Transverse colon (tissue), 4 donors: Measurements from ENCODE around the gene SSBP2. TPM values are rescaled to one million over a fixed set of nuclear protein-coding genes. Genes with fewer than 3 reads are reported as not detected.

Experiments used
- DNase-seq: peaks from one replicate; pipeline ENCODE4 v3.0.0-alpha.2; 2019
- H3K27ac ChIP-seq, 4 donors: fragments of 200-600 bp; sonication (generic); 2 replicates each; pipeline ENCODE4 v1.5.1; 2016 to 2018; ENCODE audit warnings: inconsistent platforms in 4 of 4
- H3K27me3 ChIP-seq: fragments of 200-600 bp; sonication (generic); 2 replicates; pipeline ENCODE4 v1.5.1; 2017; ENCODE audit warnings: inconsistent platforms
- H3K36me3 ChIP-seq, 4 donors: fragments of 200-600 bp; sonication (generic); 2 replicates each; pipeline ENCODE4 v1.5.1; 2017 to 2019; ENCODE audit warnings: inconsistent platforms in 4 of 4
- H3K4me1 ChIP-seq, 4 donors: fragments of 200-600 bp; sonication (generic); 2 replicates each; pipeline ENCODE4 v1.5.1; 2017 to 2020; ENCODE audit warnings: inconsistent platforms in 4 of 4
- H3K4me3 ChIP-seq, 4 donors: fragments of 200-600 bp; sonication (generic); 1 replicate in 1 of 4; 2 replicates in 3 of 4; pipeline versions ENCODE4 v1.5.1 to v1.6.1; 2017 to 2019; ENCODE audit warnings: inconsistent platforms in 4 of 4
- H3K9me3 ChIP-seq, 2 donors: fragments of 200-600 bp; sonication (generic); 2 replicates each; pipeline ENCODE4 v1.5.1; 2017 to 2019; ENCODE audit warnings: inconsistent platforms in 2 of 2
- EP300 ChIP-seq: sonication (generic); formaldehyde crosslinking; IDR thresholded peaks from one replicate; pipeline ENCODE4 v1.6.1; 2017; ENCODE audit warnings: antibody characterized with exemption, low read depth
- POLR2A ChIP-seq: fragments of 450-650 bp; IDR thresholded peaks from one replicate; pipeline ENCODE4 v1.6.1; 2016; ENCODE audit warnings: antibody characterized with exemption, mild to moderate bottlenecking, moderate library complexity
- POLR2AphosphoS5 ChIP-seq, 3 donors: sonication (generic); formaldehyde crosslinking; IDR thresholded peaks; one replicate each; pipeline ENCODE4 v1.6.1; 2016; ENCODE audit warnings: antibody characterized with exemption in 3 of 3
- WGBS, 2 donors: methylation state at CpG; one replicate each; pipeline ENCODE4 v1.1.5; 2018; ENCODE audit warnings: low coverage in 1 of 2; 5-methylcytosine and 5-hydroxymethylcytosine counted together
- in situ Hi-C, 4 donors: fragments of 200-750 bp; cut with MboI; loops; one replicate each; pipeline versions ENCODE4 v1.15.0 to v1.15.1; 2017; ENCODE audit warnings: low sequenced_read_pairs in 3 of 4, low pct_ligation_motif_present in 1 of 4, low pct_unique_long_range_greater_than_20kb in 1 of 4
- intact Hi-C: fragments of 100-400 bp; cut with DNase I; formaldehyde crosslinking; loops from one replicate; pipeline ENCODE4 v1.15.1; 2023; ENCODE audit warnings: low total_unique reads
- total RNA-seq, 4 donors: library from RNA; depleted of rRNA; stranded (reverse); fragments of >200 nt; gene quantifications; one replicate each; pipeline ENCODE4 v1.1.0, GENCODE V29; 2016
- TF ChIP-seq, protein P1 (sequence below), 5 experiments: fragments of 200-600 bp in 3 of 5; fragments of 450-650 bp in 2 of 5; sonication (generic) in 3 of 5; IDR thresholded peaks; 1 replicate in 2 of 5; 2 replicates in 3 of 5; pipeline ENCODE4 v1.5.1; 2016 to 2017; ENCODE audit warnings: antibody characterized with exemption in 5 of 5, inconsistent platforms in 3 of 5, mild to moderate bottlenecking in 2 of 5, moderate library complexity in 1 of 5

SSBP2 gene
- total RNA-seq, 4 donors from 2014 or later, result 22.8 to 50.4 (median 34.4) TPM

DNA sequence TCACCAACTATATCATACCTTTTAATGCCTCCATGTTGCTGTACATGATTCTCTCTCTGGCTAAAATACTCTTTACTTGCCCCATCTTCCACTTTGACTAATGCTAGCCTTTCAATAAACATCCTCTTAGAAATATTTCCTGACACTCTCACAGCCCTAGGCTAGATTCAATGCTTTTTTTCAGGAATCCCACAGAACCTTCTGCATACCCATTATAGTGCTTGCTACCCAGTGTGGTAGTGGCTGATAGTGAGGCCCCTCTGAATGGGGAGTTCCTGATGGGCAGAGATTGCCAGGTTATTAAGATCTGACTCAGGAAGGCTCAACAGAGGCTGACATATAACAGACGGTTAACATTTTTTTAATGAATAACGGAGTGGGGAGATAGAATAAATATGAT is 11.6 kb downstream of the SSBP2 start:
- WGBS, 2 donors, result 76 to 84% methylated on average over 2 of the region's 2 CpGs
- DNase-seq, result no peak
- H3K4me3 ChIP-seq, result no peak overlapping the region
- no peaks in the 10 kb centered on the region for H3K36me3 ChIP-seq
- H3K27ac ChIP-seq, result no peak overlapping the region
- intact Hi-C loops, result no loop called here
- in situ Hi-C loops, result loop anchor here (25.0 kb wide), 2 partner anchors 227 to 423 kb away; no protein-coding TSS in a partner anchor
- TF ChIP-seq POLR2AphosphoS5 (IDR thresholded peaks at IDR 0.05), result no peak
- TF ChIP-seq, protein P1, sequence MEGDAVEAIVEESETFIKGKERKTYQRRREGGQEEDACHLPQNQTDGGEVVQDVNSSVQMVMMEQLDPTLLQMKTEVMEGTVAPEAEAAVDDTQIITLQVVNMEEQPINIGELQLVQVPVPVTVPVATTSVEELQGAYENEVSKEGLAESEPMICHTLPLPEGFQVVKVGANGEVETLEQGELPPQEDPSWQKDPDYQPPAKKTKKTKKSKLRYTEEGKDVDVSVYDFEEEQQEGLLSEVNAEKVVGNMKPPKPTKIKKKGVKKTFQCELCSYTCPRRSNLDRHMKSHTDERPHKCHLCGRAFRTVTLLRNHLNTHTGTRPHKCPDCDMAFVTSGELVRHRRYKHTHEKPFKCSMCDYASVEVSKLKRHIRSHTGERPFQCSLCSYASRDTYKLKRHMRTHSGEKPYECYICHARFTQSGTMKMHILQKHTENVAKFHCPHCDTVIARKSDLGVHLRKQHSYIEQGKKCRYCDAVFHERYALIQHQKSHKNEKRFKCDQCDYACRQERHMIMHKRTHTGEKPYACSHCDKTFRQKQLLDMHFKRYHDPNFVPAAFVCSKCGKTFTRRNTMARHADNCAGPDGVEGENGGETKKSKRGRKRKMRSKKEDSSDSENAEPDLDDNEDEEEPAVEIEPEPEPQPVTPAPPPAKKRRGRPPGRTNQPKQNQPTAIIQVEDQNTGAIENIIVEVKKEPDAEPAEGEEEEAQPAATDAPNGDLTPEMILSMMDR (IDR thresholded peaks at IDR 0.05), result no peak
- no peak for TF ChIP-seq EP300
- no peak for TF ChIP-seq POLR2A
- no peaks in the 10 kb centered on the region for H3K4me1 ChIP-seq
- H3K9me3 ChIP-seq, result no peaks in the 10 kb centered on the region
- no peaks in the 10 kb centered on the region for H3K27me3 ChIP-seq

DNA sequence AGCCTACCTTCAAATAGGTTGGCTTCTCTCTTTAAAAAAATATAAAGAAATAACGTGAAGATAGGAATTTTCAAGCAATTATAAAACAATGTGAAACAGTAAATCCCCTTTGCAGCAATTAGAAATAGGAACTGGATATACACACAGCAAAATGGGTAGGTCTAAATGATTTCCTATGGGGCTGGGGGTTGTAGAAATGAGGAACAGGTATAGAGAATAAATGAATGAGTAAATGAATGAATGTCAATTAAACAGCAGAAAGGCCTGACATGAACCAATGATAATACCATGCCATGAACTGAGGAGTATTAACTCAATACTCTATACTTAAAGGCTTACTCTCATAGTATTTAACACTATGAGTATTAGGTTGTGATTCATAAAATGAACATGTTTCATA is 21.6 kb downstream of the SSBP2 start:
- in situ Hi-C loops (loop anchor here (25.0 kb wide), 2 partner anchors 217 to 433 kb away; no protein-coding TSS in a partner anchor), intact Hi-C loops (no loop called here)
- no peaks in the 10 kb centered on the region for H3K9me3 ChIP-seq
- no peaks in the 10 kb centered on the region for H3K27me3 ChIP-seq
- WGBS, 2 donors, result 79 to 95% methylated on average over 1 of the region's 1 CpG
- H3K36me3 ChIP-seq, result no peaks in the 10 kb centered on the region
- H3K4me3 ChIP-seq, result no peak overlapping the region
- H3K27ac ChIP-seq, result no peak overlapping the region
- DNase-seq, result no peak
- H3K4me1 ChIP-seq, result peaks cover 0 to 3% (median 0%) of the 10 kb centered on the region in 4 donors
- TF ChIP-seq POLR2AphosphoS5 (IDR thresholded peaks at IDR 0.05), result no peak
- TF ChIP-seq POLR2A, result no peak
- TF ChIP-seq EP300, result no peak
- TF ChIP-seq, protein P1 (IDR thresholded peaks at IDR 0.05), result no peak

DNA sequence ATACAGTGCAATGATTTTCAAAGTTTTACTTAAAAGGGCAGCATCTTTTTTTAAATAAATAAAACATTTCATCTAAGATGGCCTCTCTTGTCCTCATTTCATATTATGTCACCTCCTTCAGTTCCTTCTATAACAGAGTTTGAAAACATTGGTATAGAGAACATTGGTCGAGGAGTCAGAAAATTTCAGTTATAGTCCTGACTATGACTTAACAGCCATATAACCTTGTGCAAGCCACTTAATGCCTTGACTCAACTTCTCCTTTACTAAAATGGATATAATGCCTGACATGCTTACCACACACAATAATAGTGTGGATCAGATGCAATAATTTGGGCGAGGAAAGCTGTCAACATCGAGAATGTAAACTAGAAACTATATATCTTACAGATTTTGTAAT is 22.6 kb downstream of the SSBP2 start:
- H3K27ac ChIP-seq, result no peak overlapping the region
- TF ChIP-seq, protein P1 (IDR thresholded peaks at IDR 0.05), result no peak
- TF ChIP-seq POLR2A (no peak), POLR2AphosphoS5 (IDR thresholded peaks at IDR 0.05) (no peak), EP300 (no peak)
- H3K36me3 ChIP-seq, result no peaks in the 10 kb centered on the region
- H3K9me3 ChIP-seq, result no peaks in the 10 kb centered on the region
- no peaks in the 10 kb centered on the region for H3K27me3 ChIP-seq
- no peak overlapping the region for H3K4me3 ChIP-seq
- peaks cover 0 to 3% (median 0%) of the 10 kb centered on the region in 4 donors for H3K4me1 ChIP-seq
- WGBS, 2 donors, result 92 to 97% methylated on average over 3 of the region's 3 CpGs
- in situ Hi-C loops, result loop anchor here (25.0 kb wide), 2 partner anchors 216 to 434 kb away; no protein-coding TSS in a partner anchor
- DNase-seq, result no peak
- intact Hi-C loops, result no loop called here

- DNase-seq, result no peak
- Histone ChIP-seq H3K4me3 (no peak overlapping the region), H3K36me3 (no peaks in the 10 kb centered on the region), H3K9me3 (no peaks in the 10 kb centered on the region), H3K4me1 (peaks cover 0 to 14% (median under 1%) of the 10 kb centered on the region in 4 donors), H3K27ac (no peak overlapping the region), H3K27me3 (no peaks in the 10 kb centered on the region)
- in situ Hi-C loops, result loop anchor here (25.0 kb wide), 2 partner anchors 214 to 436 kb away; no protein-coding TSS in a partner anchor
- TF ChIP-seq POLR2A (no peak), POLR2AphosphoS5 (IDR thresholded peaks at IDR 0.05) (no peak), EP300 (no peak)
- TF ChIP-seq, protein P1 (IDR thresholded peaks at IDR 0.05), result no peak
- intact Hi-C loops, result no loop called here
- 60 to 79% methylated on average over 1 of the region's 1 CpG for WGBS, 2 donors
Observed at GRCh38 chr5:81726297-81726696, 24.6 kb downstream of the SSBP2 start.
